ENCODE data around the gene SPRED2. TPM values are rescaled to one million over a fixed set of nuclear protein-coding genes. Genes with fewer than 3 reads are reported as not detected.
A peak's percentile ranks its signal among the peaks of the same experiment; 100 is the strongest.
"Not testable (repeated sequence)": the region's sequence is repeated elsewhere in the genome, so short reads cannot be mapped to it uniquely, and the experiment has no call there.

SPRED2 gene
- total RNA-seq, 1 donor from 2014 or later, result 56.9 TPM

GRCh38 chr2:65319072-65319673 is 113.2 kb downstream of the SPRED2 start:
- TF ChIP-seq, protein P1, sequence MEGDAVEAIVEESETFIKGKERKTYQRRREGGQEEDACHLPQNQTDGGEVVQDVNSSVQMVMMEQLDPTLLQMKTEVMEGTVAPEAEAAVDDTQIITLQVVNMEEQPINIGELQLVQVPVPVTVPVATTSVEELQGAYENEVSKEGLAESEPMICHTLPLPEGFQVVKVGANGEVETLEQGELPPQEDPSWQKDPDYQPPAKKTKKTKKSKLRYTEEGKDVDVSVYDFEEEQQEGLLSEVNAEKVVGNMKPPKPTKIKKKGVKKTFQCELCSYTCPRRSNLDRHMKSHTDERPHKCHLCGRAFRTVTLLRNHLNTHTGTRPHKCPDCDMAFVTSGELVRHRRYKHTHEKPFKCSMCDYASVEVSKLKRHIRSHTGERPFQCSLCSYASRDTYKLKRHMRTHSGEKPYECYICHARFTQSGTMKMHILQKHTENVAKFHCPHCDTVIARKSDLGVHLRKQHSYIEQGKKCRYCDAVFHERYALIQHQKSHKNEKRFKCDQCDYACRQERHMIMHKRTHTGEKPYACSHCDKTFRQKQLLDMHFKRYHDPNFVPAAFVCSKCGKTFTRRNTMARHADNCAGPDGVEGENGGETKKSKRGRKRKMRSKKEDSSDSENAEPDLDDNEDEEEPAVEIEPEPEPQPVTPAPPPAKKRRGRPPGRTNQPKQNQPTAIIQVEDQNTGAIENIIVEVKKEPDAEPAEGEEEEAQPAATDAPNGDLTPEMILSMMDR (IDR thresholded peaks at IDR 0.05), result no peak
- DNase-seq, result no peak
- Histone ChIP-seq H3K27ac (no peak overlapping the region), H3K4me3 (no peak overlapping the region), H3K36me3 (peaks cover 19% of the 10 kb centered on the region), H3K9me3 (no peaks in the 10 kb centered on the region), H3K4me1 (no peaks in the 10 kb centered on the region), H3K27me3 (no peaks in the 10 kb centered on the region)
- ATAC-seq, result no peak
- intact Hi-C loops (cut with DNase I), result no loop called here

- intact Hi-C loops (cut with DNase I), result no loop called here
- H3K9me3 ChIP-seq, result no peaks in the 10 kb centered on the region
- no peaks in the 10 kb centered on the region for H3K27me3 ChIP-seq
- no peak for DNase-seq
- TF ChIP-seq, protein P1 (IDR thresholded peaks at IDR 0.05), result no peak
- ATAC-seq, result no peak
- no peaks in the 10 kb centered on the region for H3K4me1 ChIP-seq
- H3K27ac ChIP-seq, result no peak overlapping the region
- peaks cover 32% of the 10 kb centered on the region for H3K36me3 ChIP-seq
- no peak overlapping the region for H3K4me3 ChIP-seq
Observed at GRCh38 chr2:65317841-65318240, 114.6 kb downstream of the SPRED2 start.

- H3K4me1 ChIP-seq; H3K9me3 ChIP-seq; H3K27ac ChIP-seq; ATAC-seq; DNase-seq; H3K27me3 ChIP-seq; H3K4me3 ChIP-seq; intact Hi-C loops (cut with DNase I): not testable (repeated sequence)
- peaks cover 37% of the 10 kb centered on the region for H3K36me3 ChIP-seq
Observed at GRCh38 chr2:65317351-65317750, 115.0 kb downstream of the SPRED2 start.

DNA sequence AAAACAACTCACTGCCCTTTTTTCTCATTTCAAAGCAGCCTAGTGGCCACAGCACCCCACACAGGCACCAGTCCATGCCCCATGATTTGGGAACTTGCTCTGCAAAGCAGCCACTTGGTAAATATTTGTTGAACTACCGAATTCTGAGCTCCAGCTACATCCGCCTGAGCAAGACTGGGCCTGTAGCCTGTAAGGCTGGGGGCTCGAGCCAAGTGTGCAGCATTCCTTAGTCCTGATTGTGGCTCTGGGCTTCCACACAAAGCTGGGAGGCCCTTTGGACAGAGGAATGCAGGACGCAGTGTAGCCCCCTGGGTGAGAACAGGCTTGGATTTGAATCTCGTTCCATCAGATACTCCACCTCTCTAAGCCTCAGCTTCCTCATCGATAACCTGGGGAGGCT is 116.3 kb downstream of the SPRED2 start:
- Histone ChIP-seq H3K36me3 (peaks cover 47% of the 10 kb centered on the region), H3K4me3 (no peak overlapping the region), H3K9me3 (no peaks in the 10 kb centered on the region), H3K27me3 (no peaks in the 10 kb centered on the region), H3K4me1 (no peaks in the 10 kb centered on the region), H3K27ac (peak overlapping the region; percentile 20)
- intact Hi-C loops (cut with DNase I), result no loop called here
- DNase-seq (no peak), ATAC-seq (peak; percentile 68)
- TF ChIP-seq, protein P1 (IDR thresholded peaks at IDR 0.05), result no peak

- H3K9me3 ChIP-seq, result no peaks in the 10 kb centered on the region
- TF ChIP-seq, protein P1 (IDR thresholded peaks at IDR 0.05), result no peak
- intact Hi-C loops (cut with DNase I), result no loop called here
- DNase-seq (no peak), ATAC-seq (no peak)
- H3K27ac ChIP-seq, result no peak overlapping the region
- H3K4me1 ChIP-seq, result peaks cover 6% of the 10 kb centered on the region
- no peaks in the 10 kb centered on the region for H3K27me3 ChIP-seq
- no peak overlapping the region for H3K4me3 ChIP-seq
- peaks cover 47% of the 10 kb centered on the region for H3K36me3 ChIP-seq
Observed at GRCh38 chr2:65314801-65315441, 117.5 kb downstream of the SPRED2 start.

- intact Hi-C loops (cut with DNase I), result no loop called here
- Histone ChIP-seq H3K9me3 (no peaks in the 10 kb centered on the region), H3K4me3 (no peak overlapping the region), H3K36me3 (peaks cover 47% of the 10 kb centered on the region), H3K4me1 (peaks cover 11% of the 10 kb centered on the region), H3K27ac (no peak overlapping the region), H3K27me3 (no peaks in the 10 kb centered on the region)
- ATAC-seq (no peak), DNase-seq (no peak)
- TF ChIP-seq, protein P1 (IDR thresholded peaks at IDR 0.05), result no peak
Observed at GRCh38 chr2:65313954-65314256, 118.5 kb downstream of the SPRED2 start.

Data from upper lobe of right lung (tissue), 1 donor.